Fibroblast of skin of scalp (primary cell): ENCODE measurements around the gene LRRC47. TPM values are rescaled to one million over a fixed set of nuclear protein-coding genes. Genes with fewer than 3 reads are reported as not detected.

Experiments
- DNase-seq: peaks from one replicate; pipeline ENCODE4 v3.0.0-alpha.2; 2013
- polyA plus RNA-seq, 2 experiments: library from polyadenylated mRNA; unstranded; fragments of 120-200 nt; gene quantifications; one replicate each; pipeline ENCODE4 v1.2.1, GENCODE V29; 2013; ENCODE audit not compliant: insufficient read length in 2 of 2

LRRC47 gene
- polyA plus RNA-seq (2013, experiment 1 of 2; ENCODE audit: insufficient read length) = 38.9 TPM
- 38.5 TPM for polyA plus RNA-seq (2013, experiment 2 of 2; ENCODE audit: insufficient read length)

DNA sequence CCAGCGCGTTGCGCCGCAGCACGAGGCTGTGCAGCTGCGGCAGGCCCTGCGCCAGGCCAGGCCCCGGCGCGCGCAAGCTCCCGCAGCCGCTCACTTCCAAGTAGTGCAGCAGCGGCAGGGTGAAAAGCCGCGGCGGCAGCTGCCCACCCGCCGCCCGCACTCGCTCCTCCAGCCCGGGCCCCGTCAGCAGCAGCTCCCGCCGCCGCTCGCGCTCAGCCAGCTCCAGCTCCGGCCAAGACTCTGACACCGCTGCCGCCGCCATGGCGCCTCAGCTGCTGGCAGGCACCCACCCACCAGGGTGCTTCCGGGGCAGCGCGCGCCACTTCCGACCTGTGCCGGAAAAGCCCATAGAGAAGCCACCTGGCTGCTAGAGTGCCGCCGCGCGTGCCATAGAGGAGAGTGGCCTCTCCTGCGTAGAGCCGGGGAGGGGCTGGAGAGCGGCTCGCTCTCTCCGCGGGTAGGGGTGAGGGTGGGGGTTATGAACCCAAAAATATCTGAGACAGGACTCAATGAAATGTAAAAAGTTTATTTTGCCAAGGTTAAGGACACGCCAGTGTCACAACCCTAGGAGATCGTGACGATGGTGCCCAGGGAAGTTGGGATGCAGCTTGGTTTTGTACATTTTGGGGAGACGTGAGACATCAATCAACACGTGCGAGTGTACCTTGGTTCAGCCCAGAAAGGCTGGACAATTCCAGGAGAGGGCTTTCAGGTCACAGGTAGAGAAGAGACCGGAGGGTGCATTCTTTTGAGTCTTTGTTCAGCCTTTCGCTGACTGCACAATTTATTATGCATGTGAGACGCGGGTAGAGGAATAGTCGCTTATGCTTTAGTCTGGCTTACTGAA is at the start of gene LRRC47:
TSS of gene LRRC47 (minus strand) at position 284 of the 847 bp plus-strand sequence. CDS start at position 262, 22 bp downstream.
- DNase-seq = peak; percentile 90

GRCh38 chr1:3842912-3843311 is 46.6 kb upstream of the LRRC47 start:
- no peak for DNase-seq

DNA sequence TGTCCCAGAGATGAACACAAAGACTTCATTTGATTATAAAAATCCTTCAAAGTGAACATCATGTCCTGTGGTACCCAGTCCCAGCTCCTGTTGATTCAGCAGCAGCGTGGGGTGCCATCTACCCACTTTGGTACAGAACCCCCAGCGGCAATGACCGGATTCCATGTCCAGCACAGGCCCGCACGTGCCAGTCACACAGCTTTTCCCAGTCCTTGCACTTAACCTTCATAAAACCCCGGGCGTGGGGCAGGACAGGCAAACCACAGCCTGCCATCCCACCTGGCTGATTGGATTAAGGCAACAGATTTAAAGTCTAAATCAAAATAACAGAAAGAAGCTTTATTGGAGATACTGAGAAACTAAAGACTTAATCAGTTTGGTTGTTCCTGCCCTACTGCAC is 45.2 kb upstream of the LRRC47 start:
- DNase-seq = no peak

DNA sequence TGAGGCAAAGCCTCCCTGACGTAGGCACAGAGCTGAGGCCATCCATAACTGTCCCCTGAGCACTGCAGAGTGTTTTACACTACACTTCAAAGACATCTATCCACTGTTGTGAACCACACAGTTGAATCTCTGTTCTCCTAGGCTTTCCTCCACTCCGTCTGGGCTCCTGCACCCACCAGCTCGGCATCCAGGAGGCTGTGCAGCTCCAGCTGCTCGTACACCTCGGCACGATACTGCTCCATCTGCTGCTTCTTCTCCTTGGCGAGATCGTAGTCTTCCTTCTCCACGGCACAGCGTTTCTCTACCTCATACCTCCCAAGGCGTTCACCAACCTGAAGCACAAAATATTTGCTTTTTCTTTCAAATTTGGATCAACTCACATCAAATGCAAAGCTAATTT is 42.5 kb upstream of the LRRC47 start:
- no peak for DNase-seq

DNA sequence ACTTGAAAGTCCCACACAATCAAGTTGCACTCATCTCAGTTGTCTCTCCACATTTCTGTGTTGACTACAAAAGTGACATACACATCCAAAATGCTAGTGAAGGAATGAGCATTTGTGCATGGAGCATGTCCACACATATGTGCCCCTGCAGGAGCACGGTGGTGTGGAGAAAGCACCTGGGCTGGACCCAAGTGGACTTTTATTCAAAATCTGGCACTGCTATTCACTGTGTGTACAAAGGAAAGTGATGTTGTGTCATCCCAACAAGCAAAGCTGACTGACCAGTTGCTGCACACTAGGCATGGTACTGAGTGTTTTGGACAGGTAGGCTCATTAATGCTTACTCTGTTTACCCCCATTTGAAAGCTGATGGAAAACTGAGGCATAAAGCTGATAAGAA is 41.4 kb upstream of the LRRC47 start:
- no peak for DNase-seq

GRCh38 chr1:3837200-3837599 is 40.9 kb upstream of the LRRC47 start:
- no peak for DNase-seq

GRCh38 chr1:3836421-3836820 is 40.1 kb upstream of the LRRC47 start:
- no peak for DNase-seq

DNA sequence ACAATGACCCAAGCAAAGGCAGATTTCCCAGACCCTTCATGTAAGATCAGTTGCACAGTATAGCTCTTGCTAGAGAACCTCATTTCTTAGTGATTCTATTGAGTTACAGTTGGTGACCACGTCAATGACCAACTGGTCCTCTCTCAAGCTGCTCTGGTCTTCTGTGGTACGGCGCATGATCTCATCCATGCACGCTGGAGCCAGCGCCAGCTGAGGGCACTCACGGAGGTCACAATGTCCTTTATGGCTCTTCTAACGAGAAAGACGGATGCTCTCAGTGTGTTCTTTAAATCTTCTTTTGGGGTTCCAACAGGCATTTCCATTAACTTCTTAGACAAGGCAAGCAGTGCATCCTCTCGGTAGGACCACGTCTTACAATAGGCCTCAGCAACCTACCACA is 38.4 kb upstream of the LRRC47 start:
- DNase-seq = no peak

DNA sequence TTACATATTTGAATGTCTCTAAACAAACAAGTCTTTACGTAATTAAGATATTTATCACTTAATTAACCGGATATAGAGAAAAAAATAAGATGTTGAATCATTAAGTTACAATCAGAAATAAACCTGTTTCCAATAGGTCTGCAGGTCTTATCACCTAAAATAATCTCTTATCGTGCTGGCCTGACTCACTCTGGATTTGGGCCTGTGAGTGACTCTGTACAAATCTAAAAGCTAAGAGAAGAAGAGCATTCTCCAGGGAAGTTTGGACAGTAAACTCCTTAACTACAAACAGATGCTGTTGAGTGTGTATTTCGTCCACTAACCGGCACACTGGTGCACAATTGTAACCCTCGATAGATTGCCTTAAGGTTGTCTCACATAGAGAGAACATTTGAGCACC is 35.4 kb upstream of the LRRC47 start:
- DNase-seq = no peak

GRCh38 chr1:3828391-3828790 is 32.1 kb upstream of the LRRC47 start:
- DNase-seq = no peak

DNA sequence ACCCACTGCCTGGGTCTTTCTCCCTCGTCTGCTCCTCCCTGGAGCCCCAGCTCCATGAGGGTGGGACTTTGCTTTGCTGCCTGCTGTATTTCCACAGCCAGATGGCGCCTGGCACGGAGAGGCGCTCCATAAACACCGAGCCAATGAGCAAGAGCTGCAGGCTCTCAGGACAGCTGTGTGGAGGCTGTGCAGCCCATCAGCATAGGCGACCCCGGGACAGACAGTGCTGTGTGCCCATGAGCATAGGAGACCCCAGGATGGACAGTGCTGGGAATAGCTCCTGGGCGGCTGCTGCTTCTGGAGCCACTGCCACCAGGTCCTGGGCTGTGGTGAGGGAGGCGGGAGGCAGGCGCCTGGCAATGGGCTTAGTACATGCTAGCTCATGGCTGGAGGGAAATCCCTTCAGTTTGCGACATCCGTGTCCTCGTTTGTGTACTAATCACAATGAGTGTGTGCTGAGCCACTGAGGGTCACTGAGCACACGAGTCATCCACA is 31.6 kb upstream of the LRRC47 start:
- DNase-seq = no peak

- DNase-seq = no peak
Observed at GRCh38 chr1:3825356-3825755, 29.1 kb upstream of the LRRC47 start.

DNA sequence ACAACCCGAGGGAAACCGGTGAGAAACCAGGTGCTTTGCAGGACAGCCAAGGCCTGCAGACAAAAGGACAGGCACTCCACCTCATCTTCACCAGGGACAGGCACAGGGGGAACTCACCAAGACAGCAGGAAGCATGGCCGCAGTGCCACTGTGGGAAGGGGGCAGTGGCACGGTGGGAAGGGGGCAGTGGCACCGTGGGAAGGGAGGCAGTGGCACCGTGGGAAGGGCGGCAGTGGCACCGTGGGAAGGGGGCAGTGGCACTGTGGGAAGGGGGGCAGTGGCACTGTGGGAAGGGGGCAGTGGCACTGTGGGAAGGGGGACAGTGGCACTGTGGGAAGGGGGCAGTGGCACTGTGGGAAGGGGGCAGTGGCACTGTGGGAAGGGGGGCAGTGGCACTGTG is 28.4 kb upstream of the LRRC47 start:
- DNase-seq = no peak

GRCh38 chr1:3822421-3822820 is 26.1 kb upstream of the LRRC47 start:
- no peak for DNase-seq

GRCh38 chr1:3821908-3822307 is 25.6 kb upstream of the LRRC47 start:
- no peak for DNase-seq

- no peak for DNase-seq
Observed at GRCh38 chr1:3821447-3821846, 25.1 kb upstream of the LRRC47 start.

DNA sequence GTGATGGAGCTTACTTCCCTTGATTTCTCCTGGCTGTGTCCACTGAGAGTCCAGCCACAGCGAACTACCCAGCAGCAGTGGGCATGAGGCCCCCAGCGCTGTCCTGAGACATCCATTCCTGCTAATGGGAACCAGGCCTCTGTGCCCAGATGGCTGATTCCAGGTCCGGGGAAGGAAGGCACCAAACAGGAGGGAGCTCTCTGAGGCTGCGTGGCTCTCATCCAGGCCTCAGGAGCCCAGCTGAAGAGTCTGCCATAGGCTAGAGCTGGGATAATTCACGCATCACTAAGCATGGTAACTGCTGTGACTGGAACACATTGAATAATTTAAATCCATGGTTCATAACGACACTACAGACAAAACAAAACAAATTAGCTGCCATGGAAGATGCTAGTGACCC is 24.7 kb upstream of the LRRC47 start:
- no peak for DNase-seq

DNA sequence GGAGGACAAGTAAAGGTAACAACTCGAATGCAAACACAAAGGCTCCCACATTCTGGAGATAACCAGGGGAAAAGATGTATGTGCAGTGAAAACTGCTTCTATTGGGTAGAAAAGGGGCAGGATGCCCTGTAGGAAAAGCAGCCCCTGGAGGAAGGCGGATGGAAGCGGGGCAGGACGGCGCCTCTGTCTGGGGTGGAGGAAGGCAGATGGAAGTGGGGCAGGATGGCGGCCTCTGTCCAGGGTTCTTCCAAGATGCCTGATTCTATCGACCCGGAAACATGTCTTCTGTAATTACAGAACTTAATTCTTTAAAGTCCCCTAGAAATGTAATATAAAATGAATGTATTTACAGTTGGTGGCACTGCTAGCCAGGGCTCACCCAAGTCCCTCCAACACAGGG is 24.0 kb upstream of the LRRC47 start:
- DNase-seq = no peak

DNA sequence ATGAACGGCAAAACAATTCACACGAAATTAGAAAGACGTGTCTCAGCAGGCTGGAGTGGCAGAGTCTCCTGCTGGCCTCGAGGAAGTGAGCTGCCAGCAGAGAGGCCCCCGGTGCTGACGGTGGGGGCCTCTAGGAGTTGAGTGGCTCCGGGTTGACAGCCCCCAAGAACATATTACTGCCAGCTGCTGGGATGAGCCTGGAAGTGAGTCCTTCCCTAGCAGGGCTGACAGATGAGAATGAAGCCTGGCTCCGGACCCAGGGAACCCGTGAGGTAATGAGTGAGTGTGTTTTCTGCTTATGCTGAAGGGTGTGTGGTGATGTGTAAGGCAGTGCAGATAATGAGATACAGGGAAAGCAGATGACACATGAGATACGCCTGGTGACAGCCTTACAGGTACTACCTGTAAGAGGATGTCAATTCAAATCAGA is 23.5 kb upstream of the LRRC47 start:
- DNase-seq = peak; percentile 16

DNA sequence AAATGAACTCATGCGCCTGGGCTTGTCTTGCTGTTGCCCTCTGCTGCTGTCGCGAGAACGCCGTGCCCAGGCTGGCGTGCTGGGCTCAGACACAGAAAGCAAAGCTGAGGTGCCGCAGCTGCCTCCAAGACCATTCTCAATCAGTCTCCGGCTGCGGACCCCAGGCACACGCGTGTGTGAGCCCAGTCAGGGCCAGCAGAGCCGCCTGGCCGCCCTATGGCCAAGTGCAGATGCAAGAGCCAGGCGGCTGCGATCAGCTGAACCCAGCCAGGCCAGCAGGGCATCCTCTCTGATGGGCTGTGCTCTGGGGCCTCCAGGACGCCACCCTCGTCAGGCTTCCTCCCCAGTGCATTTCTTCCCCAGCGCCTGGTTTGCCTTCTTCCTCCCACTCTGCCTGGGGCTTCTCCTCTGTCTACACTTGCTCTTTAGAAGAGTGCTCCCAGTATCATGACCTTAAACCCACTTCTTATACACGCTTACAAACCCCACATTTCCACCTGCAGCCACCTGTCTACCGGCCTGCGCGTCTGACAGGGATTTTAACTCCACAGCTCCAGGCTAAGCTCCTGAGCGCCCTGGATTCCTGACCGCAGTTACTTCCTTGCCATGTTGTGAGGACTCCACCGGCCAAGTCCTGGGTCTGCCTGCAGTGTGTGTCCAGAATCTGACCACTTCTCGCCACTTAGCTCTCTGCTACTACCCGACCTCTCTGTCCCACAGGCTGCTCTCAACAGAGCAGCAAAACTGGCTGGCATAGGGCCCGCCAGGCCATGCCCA is 21.7 kb upstream of the LRRC47 start:
- DNase-seq = no peak

- no peak for DNase-seq
Observed at GRCh38 chr1:3817138-3817740, 20.9 kb upstream of the LRRC47 start.

GRCh38 chr1:3816331-3817137 is 20.2 kb upstream of the LRRC47 start:
- no peak for DNase-seq
